Fibroblast of villous mesenchyme (primary cell): Measurements from ENCODE around the gene VIPR1. TPM values are rescaled to one million over a fixed set of nuclear protein-coding genes. Genes with fewer than 3 reads are reported as not detected.

Source experiments
- DNase-seq: peaks from one replicate; pipeline ENCODE4 v3.0.0-alpha.2; 2010; ENCODE audit warnings: low read depth
- H3K4me3 ChIP-seq: 2 replicates; pipeline ENCODE4 v1.5.1; 2011; ENCODE audit warnings: low read depth, mild to moderate bottlenecking, low read length
- CTCF ChIP-seq: IDR thresholded peaks from 2 replicates; pipeline ENCODE4 v1.5.1; 2012; ENCODE audit warnings: low read depth, mild to moderate bottlenecking, low read length; ENCODE audit not compliant: insufficient read depth
- total RNA-seq: library from RNA; depleted of rRNA; stranded (reverse); fragments of >200 nt; gene quantifications from 2 replicates; pipeline ENCODE4 v1.2.3, GENCODE V29; 2012

VIPR1 gene
- total RNA-seq, 1 donor: not detected

GRCh38 chr3:42527368-42527917 lies 25.0 kb downstream of the VIPR1 start:
- H3K4me3 ChIP-seq: no peak overlapping the region
- no peak for TF ChIP-seq CTCF
- no peak for DNase-seq

GRCh38 chr3:42529468-42529867 lies 27.0 kb downstream of the VIPR1 start:
- DNase-seq: no peak
- no peak for TF ChIP-seq CTCF
- no peak overlapping the region for H3K4me3 ChIP-seq

- DNase-seq: no peak
- H3K4me3 ChIP-seq: no peak overlapping the region
- no peak for TF ChIP-seq CTCF
Observed at GRCh38 chr3:42530073-42530472, 27.6 kb downstream of the VIPR1 start.

- DNase-seq: no peak
- no peak for TF ChIP-seq CTCF
- no peak overlapping the region for H3K4me3 ChIP-seq
Observed at GRCh38 chr3:42531470-42531869, 29.0 kb downstream of the VIPR1 start.

- DNase-seq: no peak
- no peak overlapping the region for H3K4me3 ChIP-seq
- no peak for TF ChIP-seq CTCF
Observed at GRCh38 chr3:42532229-42532628, 29.8 kb downstream of the VIPR1 start.

GRCh38 chr3:42533161-42533897 lies 30.9 kb downstream of the VIPR1 start:
- no peak overlapping the region for H3K4me3 ChIP-seq
- no peak for TF ChIP-seq CTCF
- DNase-seq: no peak
